ENCODE results near the gene ARMC9. TPM values are rescaled to one million over a fixed set of nuclear protein-coding genes. Genes with fewer than 3 reads are reported as not detected.

The ARMC9 gene
- total and polyA plus RNA-seq, 2 of the 13 experiments (the other 11 are each of a cell fraction or from before 2014, with no cell fraction given): 9.1 to 12.8 TPM

DNA sequence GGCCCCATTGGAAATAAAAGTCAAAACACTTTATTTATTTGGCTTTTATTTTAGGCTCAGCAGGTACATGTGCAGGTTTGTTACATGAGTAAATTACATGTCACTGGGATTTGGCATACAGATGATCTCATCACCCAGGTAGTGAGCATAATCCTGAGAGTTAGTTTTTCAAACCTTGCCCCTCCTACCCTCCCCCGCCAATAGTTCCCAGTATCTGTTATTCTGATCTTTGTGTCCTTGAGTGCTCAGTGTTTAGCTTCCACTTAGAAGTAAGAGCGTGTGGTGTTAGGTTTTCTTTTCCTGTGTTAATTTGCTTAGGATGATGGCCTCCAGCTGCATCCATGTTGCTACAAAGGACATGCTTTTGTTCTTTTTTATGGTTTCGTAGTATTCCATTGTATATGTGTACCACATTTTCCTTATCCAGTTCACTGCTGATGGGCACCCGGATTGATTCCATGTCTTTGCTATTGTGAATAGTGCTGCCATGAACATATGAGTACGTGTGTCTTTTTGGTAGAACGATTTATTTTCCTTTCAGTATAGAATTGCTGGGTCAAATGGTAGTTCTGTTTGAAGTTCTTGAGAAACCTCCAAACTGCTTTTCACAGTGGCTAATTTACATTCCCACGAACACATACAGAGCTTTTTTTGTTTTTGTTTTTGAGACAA is 47.9 kb downstream of the ARMC9 start (continued):
- TF ChIP-seq ATF7 (IDR thresholded peaks at IDR 0.05) (peak; percentile 51), ATF7 (CRISPR knock-in tag; IDR thresholded peaks at IDR 0.05) (no peak), ZNF260 (CRISPR knock-in tag; IDR thresholded peaks at IDR 0.05; ENCODE audit: borderline replicate concordance, low read depth) (peak; percentile 98), SP2 (CRISPR knock-in tag; IDR thresholded peaks at IDR 0.05) (no peak), SOX5 (CRISPR knock-in tag; IDR thresholded peaks at IDR 0.05; ENCODE audit: borderline replicate concordance) (0 out of 2 replicates have a peak, but pooled peaks have one; percentile 18), FOXK1 (CRISPR knock-in tag; IDR thresholded peaks at IDR 0.05; ENCODE audit: borderline replicate concordance, low read depth) (0 out of 2 replicates have a peak, but pooled peaks have one; percentile 11), MED1 (CRISPR knock-in tag; IDR thresholded peaks at IDR 0.05) (0 out of 2 replicates have a peak, but pooled peaks have one; percentile 16), ZNF3 (CRISPR knock-in tag; IDR thresholded peaks at IDR 0.05) (no peak), ZNF441 (CRISPR knock-in tag; IDR thresholded peaks at IDR 0.05; ENCODE audit: borderline replicate concordance) (no peak), MTA3 (CRISPR knock-in tag; IDR thresholded peaks at IDR 0.05) (no peak), SAP130 (CRISPR knock-in tag; IDR thresholded peaks at IDR 0.05; ENCODE audit: low read depth) (0 out of 2 replicates have a peak, but pooled peaks have one; percentile 17), FOXJ3 (CRISPR knock-in tag; IDR thresholded peaks at IDR 0.05; ENCODE audit: borderline replicate concordance) (no peak)

DNA sequence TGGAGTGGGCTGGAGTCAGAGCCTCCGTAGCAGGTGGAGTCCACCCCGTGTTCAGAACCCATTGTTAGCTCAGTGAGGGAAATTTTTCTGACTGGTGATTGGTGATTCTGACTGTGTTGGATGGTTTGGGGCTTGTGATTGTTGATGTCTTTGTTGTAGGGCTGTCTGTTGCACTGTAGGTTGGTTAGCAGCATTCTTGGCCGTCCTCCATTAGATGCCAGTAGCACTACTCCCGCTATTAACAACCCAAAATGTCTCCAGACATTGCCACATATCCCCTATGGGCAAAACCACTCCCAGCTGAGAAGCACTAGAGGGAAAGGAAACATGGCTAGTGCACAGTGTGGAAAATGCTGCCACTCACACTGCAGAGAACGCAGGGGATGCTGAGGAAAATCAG is 51.7 kb downstream of the ARMC9 start:
- peak; percentile 26 for FAIRE-seq
- Histone ChIP-seq H3K27ac (ENCODE audit: extremely low read length, insufficient read depth, low read length) (no peak overlapping the region), H3K79me2 (ENCODE audit: insufficient read depth, low read length) (no peaks in the 10 kb centered on the region), H3K4me3 (replicated peaks in 1 of 3; ENCODE audit: insufficient read depth in 1 of 3, low read depth in 2 of 3, low read length in 3 of 3) (no peak overlapping the region), H4K20me1 (ENCODE audit: insufficient read depth, low read length) (no peaks in the 10 kb centered on the region), H3K4me1 (ENCODE audit: insufficient read depth, low read length) (peaks cover 35% of the 10 kb centered on the region), H3K27me3 (ENCODE audit: control insufficient read depth in 1 of 2, insufficient read depth in 2 of 2, low read length in 2 of 2) (no peaks in the 10 kb centered on the region), H3K4me2 (ENCODE audit: low read depth, low read length) (peak overlapping the region; percentile 30; the same call in 1 of the 2 replicates), H3K9ac (ENCODE audit: insufficient read depth, low read depth, low read length) (no peak overlapping the region; the same call in 1 of the 2 replicates), H3K9me3 (ENCODE audit: low read length) (no peaks in the 10 kb centered on the region), H2AFZ (ENCODE audit: low read length) (no peak overlapping the region), H3K36me3 (replicated peaks in 1 of 2; ENCODE audit: control insufficient read depth in 1 of 2, insufficient read depth in 2 of 2, low read length in 2 of 2) (no peaks in the 10 kb centered on the region)
- no peak for DNase-seq (ENCODE audit: low spot score)
- 73% methylated on average over 5 of the region's 5 CpGs for WGBS (ENCODE audit: low lambda C conversion rate)
- ATAC-seq: peak; percentile 27
- no TSS peak for BruUV-seq (replicated peaks)
- ChIA-PET CTCF (ENCODE audit: low intra/inter-chr PET ratio, low total read pairs) (no interaction called here), POLR2A (no interaction called here)
- intact Hi-C loops (cut with micrococcal nuclease; ENCODE audit: unreplicated experiment): no loop called here
- in situ Hi-C loops (cut with HindIII; ENCODE audit: extremely low pct_ligation_motif_present, low pct_unique_long_range_greater_than_20kb): no loop called here
- TF ChIP-seq HDAC1 (CRISPR knock-in tag; IDR thresholded peaks at IDR 0.05) (no peak), ZNF556 (CRISPR knock-in tag; IDR thresholded peaks at IDR 0.05; ENCODE audit: borderline replicate concordance) (no peak), CC2D1A (CRISPR knock-in tag; IDR thresholded peaks at IDR 0.05) (no peak), ASH2L (IDR thresholded peaks at IDR 0.05; ENCODE audit: insufficient read length, low read depth, low read length) (no peak), TRIM24 (CRISPR knock-in tag; IDR thresholded peaks at IDR 0.05) (no peak), PLRG1 (conservative IDR thresholded peaks at IDR 0.05) (no peak), KLF15 (CRISPR knock-in tag; IDR thresholded peaks at IDR 0.05; ENCODE audit: borderline replicate concordance) (no peak)
- TF ChIP-seq, protein P1, sequence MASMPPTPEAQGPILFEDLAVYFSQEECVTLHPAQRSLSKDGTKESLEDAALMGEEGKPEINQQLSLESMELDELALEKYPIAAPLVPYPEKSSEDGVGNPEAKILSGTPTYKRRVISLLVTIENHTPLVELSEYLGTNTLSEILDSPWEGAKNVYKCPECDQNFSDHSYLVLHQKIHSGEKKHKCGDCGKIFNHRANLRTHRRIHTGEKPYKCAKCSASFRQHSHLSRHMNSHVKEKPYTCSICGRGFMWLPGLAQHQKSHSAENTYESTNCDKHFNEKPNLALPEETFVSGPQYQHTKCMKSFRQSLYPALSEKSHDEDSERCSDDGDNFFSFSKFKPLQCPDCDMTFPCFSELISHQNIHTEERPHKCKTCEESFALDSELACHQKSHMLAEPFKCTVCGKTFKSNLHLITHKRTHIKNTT (CRISPR knock-in tag; IDR thresholded peaks at IDR 0.05): no peak
- TF ChIP-seq, protein P2, sequence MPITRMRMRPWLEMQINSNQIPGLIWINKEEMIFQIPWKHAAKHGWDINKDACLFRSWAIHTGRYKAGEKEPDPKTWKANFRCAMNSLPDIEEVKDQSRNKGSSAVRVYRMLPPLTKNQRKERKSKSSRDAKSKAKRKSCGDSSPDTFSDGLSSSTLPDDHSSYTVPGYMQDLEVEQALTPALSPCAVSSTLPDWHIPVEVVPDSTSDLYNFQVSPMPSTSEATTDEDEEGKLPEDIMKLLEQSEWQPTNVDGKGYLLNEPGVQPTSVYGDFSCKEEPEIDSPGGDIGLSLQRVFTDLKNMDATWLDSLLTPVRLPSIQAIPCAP (CRISPR knock-in tag; IDR thresholded peaks at IDR 0.05; ENCODE audit: low read depth): no peak

Measured in HepG2 (cell line).